Type B pancreatic cell (in vitro differentiated cells): ENCODE measurements around the gene SLC25A29. TPM values are rescaled to one million over a fixed set of nuclear protein-coding genes. Genes with fewer than 3 reads are reported as not detected.

Source experiments
- DNase-seq: peaks from one replicate; pipeline ENCODE4 v3.0.0; 2021; ENCODE audit warnings: mixed read lengths; ENCODE audit not compliant: unreplicated experiment; ENCODE audit errors: extremely low spot score
- H3K27ac Mint-ChIP-seq: 2 replicates; pipeline ENCODE4 v1.8.0; 2021; ENCODE audit warnings: mild to moderate bottlenecking, mixed read lengths
- H3K27me3 Mint-ChIP-seq: 2 replicates; pipeline ENCODE4 v1.8.0; 2021; ENCODE audit warnings: mixed read lengths
- H3K36me3 Mint-ChIP-seq: 2 replicates; pipeline ENCODE4 v1.8.0; 2021; ENCODE audit warnings: mixed read lengths
- H3K4me1 Mint-ChIP-seq: one replicate; pipeline ENCODE4 v1.8.0; 2021; ENCODE audit warnings: mixed read lengths; ENCODE audit not compliant: unreplicated experiment
- H3K4me3 Mint-ChIP-seq: 2 replicates; pipeline ENCODE4 v1.8.0; 2021; ENCODE audit warnings: mild to moderate bottlenecking, mixed read lengths
- H3K9me3 Mint-ChIP-seq: 2 replicates; pipeline ENCODE4 v1.8.0; 2021; ENCODE audit warnings: mixed read lengths
- CTCF ChIP-seq: fragments of 200-600 bp; sonication (generic); conservative IDR thresholded peaks from 2 replicates; pipeline ENCODE4 v1.5.0; 2021; ENCODE audit warnings: antibody characterized with exemption, mild to moderate bottlenecking
- total RNA-seq: library from RNA; stranded (reverse); gene quantifications from 2 replicates; pipeline ENCODE4 v1.2.1, GENCODE V29; 2021; ENCODE audit warnings: low replicate concordance

Gene SLC25A29
- total RNA-seq, 1 donor from 2014 or later: 101 TPM

GRCh38 chr14:100333311-100333710, 27.1 kb upstream of the SLC25A29 start:
- TF ChIP-seq CTCF: no peak
- Mint-ChIP-seq H3K4me1 (no peaks in the 10 kb centered on the region), H3K4me3 (no peak overlapping the region), H3K27me3 (no peaks in the 10 kb centered on the region), H3K27ac (no peak overlapping the region), H3K36me3 (peaks cover 3% of the 10 kb centered on the region), H3K9me3 (no peaks in the 10 kb centered on the region)
- no peak for DNase-seq

- no peak for TF ChIP-seq CTCF
- no peak overlapping the region for H3K27ac Mint-ChIP-seq
- no peaks in the 10 kb centered on the region for H3K27me3 Mint-ChIP-seq
- DNase-seq: no peak
- H3K9me3 Mint-ChIP-seq: no peaks in the 10 kb centered on the region
- no peaks in the 10 kb centered on the region for H3K4me1 Mint-ChIP-seq
- no peak overlapping the region for H3K4me3 Mint-ChIP-seq
- H3K36me3 Mint-ChIP-seq: peaks cover 3% of the 10 kb centered on the region
Observed at GRCh38 chr14:100332797-100333196, 26.6 kb upstream of the SLC25A29 start.

GRCh38 chr14:100332071-100332639, 25.9 kb upstream of the SLC25A29 start:
- no peaks in the 10 kb centered on the region for H3K9me3 Mint-ChIP-seq
- TF ChIP-seq CTCF: no peak
- DNase-seq: no peak
- peak overlapping the region; percentile 13 for H3K27ac Mint-ChIP-seq
- H3K4me3 Mint-ChIP-seq: no peak overlapping the region
- peaks cover 3% of the 10 kb centered on the region for H3K36me3 Mint-ChIP-seq
- no peaks in the 10 kb centered on the region for H3K4me1 Mint-ChIP-seq
- H3K27me3 Mint-ChIP-seq: no peaks in the 10 kb centered on the region

GRCh38 chr14:100330388-100330931, 24.2 kb upstream of the SLC25A29 start:
- no peak overlapping the region for H3K27ac Mint-ChIP-seq
- no peaks in the 10 kb centered on the region for H3K4me1 Mint-ChIP-seq
- DNase-seq: no peak
- no peaks in the 10 kb centered on the region for H3K27me3 Mint-ChIP-seq
- H3K36me3 Mint-ChIP-seq: no peaks in the 10 kb centered on the region
- H3K4me3 Mint-ChIP-seq: no peak overlapping the region
- TF ChIP-seq CTCF: no peak
- no peaks in the 10 kb centered on the region for H3K9me3 Mint-ChIP-seq

GRCh38 chr14:100330007-100330344, 23.7 kb upstream of the SLC25A29 start:
- no peak for TF ChIP-seq CTCF

More at GRCh38 chr14:100330007-100330344, 23.7 kb upstream of the SLC25A29 start:
- Mint-ChIP-seq H3K4me1 (no peaks in the 10 kb centered on the region), H3K36me3 (no peaks in the 10 kb centered on the region), H3K9me3 (no peaks in the 10 kb centered on the region), H3K27ac (no peak overlapping the region), H3K4me3 (no peak overlapping the region), H3K27me3 (no peaks in the 10 kb centered on the region)
- no peak for DNase-seq
